Suprapubic skin (tissue), 4 donors: ENCODE results near the gene POLR3A. TPM values are rescaled to one million over a fixed set of nuclear protein-coding genes. Genes with fewer than 3 reads are reported as not detected.

Experiments
- DNase-seq, 2 donors: peaks; one replicate each; pipeline ENCODE4 v3.0.0-alpha.2; 2019; ENCODE audit warnings: low spot score in 2 of 2
- H3K27ac ChIP-seq: fragments of 200-600 bp; sonication (generic); one replicate; pipeline ENCODE4 v1.5.1; 2019
- H3K27me3 ChIP-seq: fragments of 200-600 bp; sonication (generic); one replicate; pipeline ENCODE4 v1.5.1; 2019
- H3K36me3 ChIP-seq: fragments of 200-600 bp; sonication (generic); one replicate; pipeline ENCODE4 v1.5.1; 2019
- H3K4me1 ChIP-seq: fragments of 200-600 bp; sonication (generic); one replicate; pipeline ENCODE4 v1.5.1; 2019
- H3K4me3 ChIP-seq: fragments of 200-600 bp; sonication (generic); one replicate; pipeline ENCODE4 v1.5.1; 2019; ENCODE audit warnings: mild to moderate bottlenecking
- H3K9me3 ChIP-seq: fragments of 200-600 bp; sonication (generic); one replicate; pipeline ENCODE4 v1.5.1; 2019
- EP300 ChIP-seq: sonication (generic); formaldehyde crosslinking; IDR thresholded peaks from one replicate; pipeline ENCODE4 v1.6.1; 2017; ENCODE audit warnings: antibody characterized with exemption
- POLR2A ChIP-seq, 2 donors: fragments of 450-650 bp; IDR thresholded peaks; one replicate each; pipeline ENCODE4 v1.6.1; 2017; ENCODE audit warnings: antibody characterized with exemption in 2 of 2, mild to moderate bottlenecking in 2 of 2, moderate library complexity in 2 of 2
- POLR2AphosphoS5 ChIP-seq, 3 donors: sonication (generic); formaldehyde crosslinking; IDR thresholded peaks; one replicate each; pipeline ENCODE4 v1.6.1; 2017; ENCODE audit warnings: antibody characterized with exemption in 3 of 3
- WGBS: methylation state at CpG from one replicate; pipeline ENCODE4 v1.1.5; 2018; 5-methylcytosine and 5-hydroxymethylcytosine counted together
- total RNA-seq, 4 donors: library from RNA; depleted of rRNA; stranded (reverse); fragments of >200 nt; gene quantifications; one replicate each; pipeline ENCODE4 v1.1.0, GENCODE V29; 2016
- TF ChIP-seq, protein P1 (sequence below), 2 donors: fragments of 200-600 bp in 1 of 2; fragments of 450-650 bp in 1 of 2; sonication (generic) in 1 of 2; IDR thresholded peaks; one replicate each; pipeline ENCODE4 v1.5.1; 2016 to 2019; ENCODE audit warnings: antibody characterized with exemption in 2 of 2, mild to moderate bottlenecking in 1 of 2, moderate library complexity in 1 of 2

POLR3A gene
- total RNA-seq, 4 donors from 2014 or later, result 9.7 to 18.3 (median 12.8) TPM

DNA sequence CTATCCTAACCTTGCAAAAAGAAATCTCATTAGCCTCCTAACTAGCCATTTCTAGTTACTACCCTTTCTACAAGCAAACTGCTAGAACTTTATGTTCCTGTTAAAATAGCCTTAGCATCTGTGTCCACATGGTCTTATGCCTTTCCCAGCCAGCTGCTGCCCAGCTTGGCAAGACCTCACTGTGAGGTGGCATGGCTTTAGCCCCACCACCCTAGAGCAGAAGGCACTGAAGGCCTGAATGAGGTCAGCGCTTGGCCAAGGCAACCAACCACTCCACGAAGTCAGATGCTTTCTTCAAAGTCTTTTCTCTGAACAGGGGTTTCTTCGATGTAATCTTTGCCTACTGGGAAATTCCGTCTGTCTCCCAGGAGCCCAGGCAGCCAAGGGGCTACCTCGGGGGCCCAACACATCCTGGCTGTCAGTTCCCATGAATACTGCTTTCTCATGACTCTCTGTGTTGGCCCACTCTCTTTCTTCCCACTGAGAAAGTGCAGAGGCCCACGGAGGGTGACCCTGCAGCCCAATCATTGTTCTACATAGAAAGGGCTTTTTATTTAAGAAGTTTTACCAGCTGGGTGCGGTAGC, 41.6 kb downstream of the POLR3A start:
- H3K9me3 ChIP-seq, result no peaks in the 10 kb centered on the region
- DNase-seq, result no peak
- 95% methylated on average over 7 of the region's 7 CpGs for WGBS
- no peaks in the 10 kb centered on the region for H3K27me3 ChIP-seq
- H3K36me3 ChIP-seq, result peaks cover 94% of the 10 kb centered on the region
- H3K4me1 ChIP-seq, result no peaks in the 10 kb centered on the region
- no peak overlapping the region for H3K27ac ChIP-seq
- no peak overlapping the region for H3K4me3 ChIP-seq
- TF ChIP-seq, protein P1, sequence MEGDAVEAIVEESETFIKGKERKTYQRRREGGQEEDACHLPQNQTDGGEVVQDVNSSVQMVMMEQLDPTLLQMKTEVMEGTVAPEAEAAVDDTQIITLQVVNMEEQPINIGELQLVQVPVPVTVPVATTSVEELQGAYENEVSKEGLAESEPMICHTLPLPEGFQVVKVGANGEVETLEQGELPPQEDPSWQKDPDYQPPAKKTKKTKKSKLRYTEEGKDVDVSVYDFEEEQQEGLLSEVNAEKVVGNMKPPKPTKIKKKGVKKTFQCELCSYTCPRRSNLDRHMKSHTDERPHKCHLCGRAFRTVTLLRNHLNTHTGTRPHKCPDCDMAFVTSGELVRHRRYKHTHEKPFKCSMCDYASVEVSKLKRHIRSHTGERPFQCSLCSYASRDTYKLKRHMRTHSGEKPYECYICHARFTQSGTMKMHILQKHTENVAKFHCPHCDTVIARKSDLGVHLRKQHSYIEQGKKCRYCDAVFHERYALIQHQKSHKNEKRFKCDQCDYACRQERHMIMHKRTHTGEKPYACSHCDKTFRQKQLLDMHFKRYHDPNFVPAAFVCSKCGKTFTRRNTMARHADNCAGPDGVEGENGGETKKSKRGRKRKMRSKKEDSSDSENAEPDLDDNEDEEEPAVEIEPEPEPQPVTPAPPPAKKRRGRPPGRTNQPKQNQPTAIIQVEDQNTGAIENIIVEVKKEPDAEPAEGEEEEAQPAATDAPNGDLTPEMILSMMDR (IDR thresholded peaks at IDR 0.05), result no peak
- TF ChIP-seq POLR2AphosphoS5 (IDR thresholded peaks at IDR 0.05), result no peak
- no peak for TF ChIP-seq POLR2A (IDR thresholded peaks at IDR 0.05)
- no peak for TF ChIP-seq EP300

DNA sequence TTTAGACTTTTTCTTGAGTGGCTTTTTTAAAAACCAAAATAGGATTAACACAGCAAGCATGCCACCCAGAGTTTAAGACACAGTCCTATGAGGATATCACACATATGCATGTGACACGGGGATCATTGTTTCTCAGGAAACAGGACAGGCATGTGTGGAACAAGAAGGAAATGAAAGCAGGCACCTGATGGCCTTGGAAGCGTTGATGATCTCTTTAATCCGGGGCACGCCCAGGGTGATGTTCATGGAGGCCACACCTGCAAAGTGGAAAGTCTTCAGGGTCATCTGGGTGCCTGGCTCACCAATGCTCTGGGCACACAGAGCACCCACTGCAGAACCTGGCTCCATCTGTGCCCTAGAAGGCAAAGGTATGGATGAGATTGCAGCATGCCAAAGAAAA, 44.3 kb downstream of the POLR3A start:
- TF ChIP-seq EP300, result no peak
- TF ChIP-seq, protein P1 (IDR thresholded peaks at IDR 0.05), result no peak
- no peak for TF ChIP-seq POLR2A (IDR thresholded peaks at IDR 0.05)
- no peak for TF ChIP-seq POLR2AphosphoS5 (IDR thresholded peaks at IDR 0.05)
- Histone ChIP-seq H3K4me3 (no peak overlapping the region), H3K27ac (no peak overlapping the region), H3K27me3 (no peaks in the 10 kb centered on the region), H3K9me3 (no peaks in the 10 kb centered on the region), H3K36me3 (peaks cover 94% of the 10 kb centered on the region), H3K4me1 (no peaks in the 10 kb centered on the region)
- WGBS, result 76% methylated on average over 4 of the region's 4 CpGs
- DNase-seq, result no peak

GRCh38 chr10:77983384-77984341, 45.7 kb downstream of the POLR3A start:
- TF ChIP-seq EP300, result no peak
- no peak for TF ChIP-seq POLR2A (IDR thresholded peaks at IDR 0.05)
- peaks cover 94% of the 10 kb centered on the region for H3K36me3 ChIP-seq
- WGBS, result 75% methylated on average over 16 of the region's 16 CpGs
- H3K27me3 ChIP-seq, result no peaks in the 10 kb centered on the region
- no peak overlapping the region for H3K27ac ChIP-seq
- H3K4me1 ChIP-seq, result no peaks in the 10 kb centered on the region
- H3K4me3 ChIP-seq, result no peak overlapping the region
- no peaks in the 10 kb centered on the region for H3K9me3 ChIP-seq
- DNase-seq, result no peak

- H3K4me3 ChIP-seq, result no peak overlapping the region
- TF ChIP-seq POLR2AphosphoS5 (IDR thresholded peaks at IDR 0.05), result no peak
- TF ChIP-seq POLR2A (IDR thresholded peaks at IDR 0.05), result no peak
- no peak for TF ChIP-seq EP300
- TF ChIP-seq, protein P1 (IDR thresholded peaks at IDR 0.05), result no peak
- 98% methylated on average over 13 of the region's 13 CpGs for WGBS
- no peaks in the 10 kb centered on the region for H3K27me3 ChIP-seq
- H3K9me3 ChIP-seq, result no peaks in the 10 kb centered on the region
- no peaks in the 10 kb centered on the region for H3K4me1 ChIP-seq
- H3K27ac ChIP-seq, result no peak overlapping the region
- peaks cover 92% of the 10 kb centered on the region for H3K36me3 ChIP-seq
- DNase-seq, result no peak
These were observed 48.0 kb downstream of the POLR3A start for GRCh38 chr10:77981281-77981680.

DNA sequence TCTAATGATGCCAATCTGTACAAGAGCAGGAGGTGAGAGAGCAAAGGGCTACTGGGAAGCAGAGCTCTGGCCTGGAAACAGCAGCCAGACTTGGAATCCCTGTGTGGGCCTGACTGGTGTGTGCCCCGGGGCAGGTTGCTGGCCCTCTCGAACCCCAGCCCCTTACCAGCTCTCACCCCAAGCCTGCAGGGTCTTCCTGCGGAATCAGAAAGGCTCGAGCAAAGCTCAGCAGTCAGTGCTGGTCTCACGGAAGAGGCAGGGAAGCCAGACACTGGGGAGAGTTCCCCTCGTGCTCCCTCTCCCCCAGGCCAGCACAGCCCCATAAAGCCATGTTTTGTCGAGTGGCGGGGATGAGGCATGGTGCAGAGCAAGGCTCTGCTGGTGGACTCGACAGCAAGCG, 50.1 kb downstream of the POLR3A start:
- no peaks in the 10 kb centered on the region for H3K4me1 ChIP-seq
- H3K36me3 ChIP-seq, result peaks cover 79% of the 10 kb centered on the region
- TF ChIP-seq POLR2A (IDR thresholded peaks at IDR 0.05) (no peak), EP300 (no peak), POLR2AphosphoS5 (IDR thresholded peaks at IDR 0.05) (no peak)
- TF ChIP-seq, protein P1 (IDR thresholded peaks at IDR 0.05), result no peak
- no peaks in the 10 kb centered on the region for H3K27me3 ChIP-seq
- WGBS, result 98% methylated on average over 10 of the region's 10 CpGs
- H3K9me3 ChIP-seq, result no peaks in the 10 kb centered on the region
- H3K27ac ChIP-seq, result no peak overlapping the region
- H3K4me3 ChIP-seq, result no peak overlapping the region
- DNase-seq, result peak in 1 of 2 donors; percentile 23
